MV-4-11 (cell line): ENCODE measurements around the gene DRC3.
A peak's percentile ranks its signal among the peaks of the same experiment; 100 is the strongest.

Experiments used
- DNase-seq: peaks from one replicate; lab custom pipeline; 2025; lab: John Stamatoyannopoulos, UW

The DRC3 gene

GRCh38 chr17:18055597-18055996, 82.9 kb downstream of the DRC3 start:
- no peak for DNase-seq

DNA sequence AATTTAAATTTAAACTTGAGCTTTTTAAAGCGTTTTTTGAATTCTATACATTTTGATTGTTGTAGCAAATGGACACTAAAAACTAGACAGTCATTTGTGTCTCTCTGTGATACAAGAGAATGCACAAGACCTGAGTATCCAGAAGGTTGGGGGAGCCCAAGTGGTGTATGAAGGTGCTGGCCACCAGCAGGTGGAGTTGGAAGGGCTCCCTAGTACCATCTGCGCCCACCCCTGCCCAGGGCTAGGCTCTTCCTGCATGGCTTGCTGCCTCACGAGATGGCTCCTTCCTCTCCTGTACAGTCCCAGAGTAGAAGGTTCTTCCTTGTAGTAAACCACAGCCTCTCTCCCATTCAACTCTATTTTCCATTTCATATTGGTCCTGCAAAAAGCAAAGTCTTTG, 83.6 kb downstream of the DRC3 start:
- no peak for DNase-seq

GRCh38 chr17:18059283-18059682, 86.6 kb downstream of the DRC3 start:
- no peak for DNase-seq

GRCh38 chr17:18064053-18064452, 91.4 kb downstream of the DRC3 start:
- DNase-seq: peak; percentile 23

- DNase-seq: no peak
These were observed 92.9 kb downstream of the DRC3 start for GRCh38 chr17:18065546-18065945.
